Lung (tissue), 12 donors: ENCODE measurements around the gene NOTCH1. TPM values are rescaled to one million over a fixed set of nuclear protein-coding genes. Genes with fewer than 3 reads are reported as not detected.
A peak's percentile ranks its signal among the peaks of the same experiment; 100 is the strongest.

Experiments
- ATAC-seq: fragments of 200-7000 bp; cut with Tn5 transposase; one replicate; pipeline ENCODE4 v1.9.1; 2020; ENCODE audit warnings: moderate number of reproducible peaks; ENCODE audit not compliant: insufficient read depth, low FRiP score
- DNase-seq, 3 donors: peaks; one replicate each; pipeline ENCODE4 v3.0.0-alpha.2; 2013 to 2017
- H3K27ac ChIP-seq, 2 donors: one replicate each; pipeline ENCODE4 v1.5.1; 2013; ENCODE audit warnings: mild to moderate bottlenecking in 2 of 2, moderate library complexity in 2 of 2, control low read depth in 1 of 2, inconsistent platforms in 1 of 2, low read depth in 1 of 2, low read length in 1 of 2
- H3K27me3 ChIP-seq, 3 donors: one replicate each; pipeline ENCODE4 v1.5.1; 2013; ENCODE audit warnings: low read length in 2 of 3; ENCODE audit not compliant: control insufficient read depth in 3 of 3, insufficient read depth in 3 of 3
- H3K36me3 ChIP-seq, 4 donors: one replicate each; pipeline ENCODE4 v1.5.1; 2013; ENCODE audit warnings: low read length in 4 of 4, mild to moderate bottlenecking in 1 of 4, moderate library complexity in 1 of 4; ENCODE audit not compliant: control insufficient read depth in 4 of 4, insufficient read depth in 4 of 4
- H3K4me1 ChIP-seq, 5 donors: one replicate each; pipeline ENCODE4 v1.5.1; 2013; ENCODE audit warnings: low read length in 5 of 5, mild to moderate bottlenecking in 2 of 5, moderate library complexity in 1 of 5; ENCODE audit not compliant: control insufficient read depth in 5 of 5, insufficient read depth in 5 of 5
- H3K4me3 ChIP-seq: one replicate; pipeline ENCODE4 v1.5.1; 2013; ENCODE audit warnings: mild to moderate bottlenecking, control low read depth, moderate library complexity
- H3K9ac ChIP-seq, 2 donors: one replicate each; pipeline ENCODE4 v1.5.1; 2013; ENCODE audit warnings: low read length in 2 of 2, control low read depth in 1 of 2; ENCODE audit not compliant: insufficient read depth in 1 of 2
- H3K9me3 ChIP-seq, 4 donors: one replicate each; pipeline ENCODE4 v1.5.1; 2013; ENCODE audit warnings: low read length in 3 of 4, mild to moderate bottlenecking in 1 of 4, moderate library complexity in 1 of 4; ENCODE audit not compliant: control insufficient read depth in 4 of 4, insufficient read depth in 3 of 4
- CTCF ChIP-seq: IDR thresholded peaks from 2 replicates; pipeline ENCODE4 v1.5.1; 2012; ENCODE audit warnings: mild to moderate bottlenecking; ENCODE audit errors: control extremely low read depth, extremely low read depth
- WGBS, 2 donors: extraction: QIAGEN DNeasy Blood & Tissue Kit; methylation state at CpG; one replicate each; pipeline ENCODE4 v1.1.7; 2013; 5-methylcytosine and 5-hydroxymethylcytosine counted together
- polyA plus RNA-seq, 2 donors: library from polyadenylated mRNA; stranded (reverse); fragments of 200-250 nt; gene quantifications; one replicate each; pipeline ENCODE4 v1.2.1, GENCODE V29; 2013
- total RNA-seq, 2 donors: library from RNA; depleted of rRNA in 1 of 2; stranded (reverse); fragments of >200 nt in 1 of 2; gene quantifications; one replicate each; pipeline ENCODE4 v1.2.1, GENCODE V29; 2014 to 2021
- donor health status: control.
- donor health status: control.
- donor health status: Bipolar disorder and iron deficiency.
- donor health status: healthy.
- donor health status: DM: yes; HTN: yes; CAD: no.

NOTCH1 gene
- total and polyA plus RNA-seq, 4 donors = 23.9 to 101 (median 44.5) TPM

GRCh38 chr9:136525207-136525606 lies 20.6 kb downstream of the NOTCH1 start:
- Histone ChIP-seq H3K36me3 (peaks cover 0 to 31% (median 0%) of the 10 kb centered on the region in 4 donors), H3K9ac (no peak overlapping the region), H3K4me1 (peaks cover 0 to 66% (median 26%) of the 10 kb centered on the region in 5 donors), H3K27me3 (no peaks in the 10 kb centered on the region), H3K27ac (peak overlapping the region in 1 of 2 donors; percentile 79), H3K4me3 (no peak overlapping the region), H3K9me3 (no peaks in the 10 kb centered on the region)
- ATAC-seq = no peak
- DNase-seq = no peak
- WGBS, 2 donors = 85 to 93% methylated on average over 21 of the region's 21 CpGs
- no peak for TF ChIP-seq CTCF

GRCh38 chr9:136522314-136523237 lies 23.3 kb downstream of the NOTCH1 start:
- ATAC-seq = no peak
- no peak for TF ChIP-seq CTCF
- H3K4me3 ChIP-seq = peak overlapping the region; percentile 8
- peaks cover 0 to 55% (median 11%) of the 10 kb centered on the region in 4 donors for H3K36me3 ChIP-seq
- peaks cover 0 to 52% (median 13%) of the 10 kb centered on the region in 5 donors for H3K4me1 ChIP-seq
- H3K9me3 ChIP-seq = no peaks in the 10 kb centered on the region
- H3K27me3 ChIP-seq = no peaks in the 10 kb centered on the region
- H3K9ac ChIP-seq = no peak overlapping the region
- peak overlapping the region in 1 of 2 donors; percentile 89 for H3K27ac ChIP-seq
- no peak for DNase-seq
- 61% methylated on average over 57 to 59 of the region's 59 CpGs for WGBS, 2 donors

- ATAC-seq (no peak), DNase-seq (peak in 1 of 3 donors; percentile 32)
- Histone ChIP-seq H3K36me3 (peaks cover 0 to 60% (median 11%) of the 10 kb centered on the region in 4 donors), H3K9me3 (no peaks in the 10 kb centered on the region), H3K27me3 (no peaks in the 10 kb centered on the region), H3K4me1 (peaks cover 0 to 41% (median 7%) of the 10 kb centered on the region in 5 donors), H3K9ac (no peak overlapping the region), H3K4me3 (no peak overlapping the region), H3K27ac (peak overlapping the region in 1 of 2 donors; percentile 91)
- WGBS, 2 donors = 36 to 48% methylated on average over 10 of the region's 10 CpGs
- TF ChIP-seq CTCF = no peak
These were observed 24.3 kb downstream of the NOTCH1 start for GRCh38 chr9:136521537-136521936.
